Activated CD8-positive, alpha-beta memory T cell treated with anti-CD3 and anti-CD28 coated beads, Interleukin-2, amount 10 ng/mL, durations not matched to agents 7 days and 5 days (primary cell): ENCODE measurements around the gene USP46. TPM values are rescaled to one million over a fixed set of nuclear protein-coding genes. Genes with fewer than 3 reads are reported as not detected.
A peak's percentile ranks its signal among the peaks of the same experiment; 100 is the strongest.

Source experiments
- ATAC-seq: fragments of 150-1000 bp; cut with Tn5 transposase; one replicate; pipeline ENCODE4 v1.10.0; 2021; ENCODE audit warnings: moderate library complexity
- CTCF ChIA-PET: fragments of 350-600 bp; sonication (Branson Sonifier 250); formaldehyde crosslinking; loops from one replicate; lab custom pipeline; 2021; ENCODE audit warnings: antibody characterized with exemption; lab: Charles Lee
- DNase-seq: peaks from one replicate; pipeline ENCODE4 v3.0.0-alpha.2; 2020
- H3K27ac Mint-ChIP-seq: one replicate; pipeline ENCODE4 v1.8.0; 2021; ENCODE audit warnings: mild to moderate bottlenecking, mixed read lengths
- H3K27me3 Mint-ChIP-seq: one replicate; pipeline ENCODE4 v1.8.0; 2021; ENCODE audit warnings: mixed read lengths
- H3K36me3 Mint-ChIP-seq: one replicate; pipeline ENCODE4 v1.8.0; 2021; ENCODE audit warnings: mild to moderate bottlenecking, mixed read lengths
- H3K4me1 Mint-ChIP-seq: one replicate; pipeline ENCODE4 v1.8.0; 2021; ENCODE audit warnings: mixed read lengths
- H3K4me3 Mint-ChIP-seq: one replicate; pipeline ENCODE4 v1.8.0; 2021; ENCODE audit warnings: mild to moderate bottlenecking, moderate library complexity, mixed read lengths
- H3K9me3 Mint-ChIP-seq: one replicate; pipeline ENCODE4 v1.8.0; 2022; ENCODE audit warnings: low read depth, mixed read lengths
- total RNA-seq, 2 experiments: library from RNA; stranded (reverse); gene quantifications; one replicate each; pipeline ENCODE4 v1.2.3, GENCODE V29; 2021

USP46 gene
- total RNA-seq, 2 experiments from 2014 or later: 7.7 to 12.9 TPM

- Mint-ChIP-seq H3K9me3 (peaks cover 9% of the 10 kb centered on the region), H3K27ac (no peak overlapping the region), H3K4me1 (peaks cover 31% of the 10 kb centered on the region), H3K36me3 (peaks cover 19% of the 10 kb centered on the region), H3K27me3 (peaks cover 5% of the 10 kb centered on the region), H3K4me3 (no peak overlapping the region)
- no peak for ATAC-seq
- no peak for DNase-seq
- CTCF ChIA-PET: no interaction called here
These were observed 12.4 kb downstream of the USP46 start for GRCh38 chr4:52646741-52647140.

DNA sequence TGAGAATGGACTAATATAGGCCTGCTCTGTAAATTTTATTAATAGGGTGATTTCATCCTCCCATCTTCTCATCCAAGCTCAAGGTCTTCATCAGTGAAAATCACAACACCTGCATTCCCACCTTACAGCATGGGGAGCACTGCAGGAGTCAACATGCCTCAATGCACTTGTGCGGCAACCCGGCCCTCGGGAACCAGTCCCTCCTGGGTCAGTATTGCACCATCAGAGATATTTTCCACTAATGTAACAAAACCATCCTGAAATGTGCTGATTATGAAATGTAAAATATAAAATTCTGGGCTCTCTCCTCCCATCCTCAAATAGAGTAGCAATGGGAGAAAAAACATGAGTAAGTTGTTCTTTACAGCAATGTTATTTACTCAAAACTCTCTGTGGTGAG lies 13.0 kb downstream of the USP46 start:
- Mint-ChIP-seq H3K27me3 (peaks cover 5% of the 10 kb centered on the region), H3K27ac (no peak overlapping the region), H3K36me3 (peaks cover 18% of the 10 kb centered on the region), H3K9me3 (peaks cover 9% of the 10 kb centered on the region), H3K4me1 (peaks cover 35% of the 10 kb centered on the region), H3K4me3 (no peak overlapping the region)
- CTCF ChIA-PET: no interaction called here
- DNase-seq: no peak
- no peak for ATAC-seq

GRCh38 chr4:52645300-52645699 lies 13.8 kb downstream of the USP46 start:
- no peak overlapping the region for H3K4me3 Mint-ChIP-seq
- peaks cover 37% of the 10 kb centered on the region for H3K4me1 Mint-ChIP-seq
- CTCF ChIA-PET: no interaction called here

GRCh38 chr4:52643785-52644244 lies 15.3 kb downstream of the USP46 start:
- CTCF ChIA-PET: no interaction called here
- no peak overlapping the region for H3K27ac Mint-ChIP-seq
- H3K9me3 Mint-ChIP-seq: peaks cover 2% of the 10 kb centered on the region
- H3K27me3 Mint-ChIP-seq: peaks cover 5% of the 10 kb centered on the region
- peaks cover 2% of the 10 kb centered on the region for H3K36me3 Mint-ChIP-seq
- no peak overlapping the region for H3K4me3 Mint-ChIP-seq
- DNase-seq (no peak), ATAC-seq (no peak)
- H3K4me1 Mint-ChIP-seq: peaks cover 25% of the 10 kb centered on the region

More at GRCh38 chr4:52645300-52645699, 13.8 kb downstream of the USP46 start:
- ATAC-seq (no peak), DNase-seq (no peak)
- peaks cover 9% of the 10 kb centered on the region for H3K9me3 Mint-ChIP-seq
- peaks cover 5% of the 10 kb centered on the region for H3K27me3 Mint-ChIP-seq
- peaks cover 17% of the 10 kb centered on the region for H3K36me3 Mint-ChIP-seq
- H3K27ac Mint-ChIP-seq: no peak overlapping the region

- DNase-seq (no peak), ATAC-seq (no peak)
- peaks cover 5% of the 10 kb centered on the region for H3K27me3 Mint-ChIP-seq
- H3K27ac Mint-ChIP-seq: no peak overlapping the region
- H3K9me3 Mint-ChIP-seq: no peaks in the 10 kb centered on the region
- peaks cover 22% of the 10 kb centered on the region for H3K4me1 Mint-ChIP-seq
- CTCF ChIA-PET: no interaction called here
- H3K36me3 Mint-ChIP-seq: peaks cover 2% of the 10 kb centered on the region
- H3K4me3 Mint-ChIP-seq: no peak overlapping the region
These were observed 15.9 kb downstream of the USP46 start for GRCh38 chr4:52643190-52643589.

DNA sequence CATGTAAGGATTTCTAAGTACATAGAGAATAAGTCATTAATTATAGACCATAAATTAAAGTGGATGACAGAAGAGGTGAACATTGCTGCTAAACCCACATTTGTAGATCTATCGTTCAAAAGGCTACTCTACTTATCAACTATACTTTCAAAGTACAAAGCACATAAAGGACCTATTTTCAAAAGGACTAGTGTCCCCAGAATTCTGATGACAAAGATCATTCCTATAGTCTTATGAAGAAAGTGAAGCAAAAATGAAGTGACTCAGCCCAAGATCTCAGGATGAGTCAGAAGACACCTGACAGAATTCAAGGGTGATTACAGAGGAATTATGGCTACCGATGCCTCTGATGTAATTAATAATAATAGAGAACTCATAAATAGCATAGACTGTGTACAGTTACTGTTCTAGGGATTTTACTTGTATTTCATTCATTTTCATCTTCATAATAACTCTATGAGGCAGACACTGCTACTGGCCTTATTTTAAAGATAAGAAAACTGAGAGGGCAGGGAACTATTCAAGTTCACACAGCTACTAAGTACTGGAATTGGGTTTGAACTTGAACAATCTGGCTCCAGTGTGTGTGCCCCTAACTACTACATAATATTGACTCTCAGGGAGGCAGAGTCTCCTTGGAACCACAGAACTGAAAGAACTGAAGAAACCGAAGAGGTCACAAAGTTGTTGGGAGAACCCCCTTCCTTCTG lies 17.1 kb downstream of the USP46 start:
- CTCF ChIA-PET: no interaction called here
- Mint-ChIP-seq H3K9me3 (no peaks in the 10 kb centered on the region), H3K27me3 (peaks cover 5% of the 10 kb centered on the region), H3K4me3 (no peak overlapping the region), H3K36me3 (peaks cover 2% of the 10 kb centered on the region), H3K4me1 (peaks cover 27% of the 10 kb centered on the region), H3K27ac (no peak overlapping the region)
- DNase-seq (no peak), ATAC-seq (peak; percentile 66)

GRCh38 chr4:52640808-52641565 lies 18.1 kb downstream of the USP46 start:
- H3K9me3 Mint-ChIP-seq: no peaks in the 10 kb centered on the region
- peaks cover 27% of the 10 kb centered on the region for H3K4me1 Mint-ChIP-seq
- no peaks in the 10 kb centered on the region for H3K36me3 Mint-ChIP-seq
- ATAC-seq: no peak
- no peak overlapping the region for H3K27ac Mint-ChIP-seq
- CTCF ChIA-PET: interaction anchor here (0.7 kb wide), 1 partner anchor 95 kb away, joined by 3 read pairs; no protein-coding TSS in a partner anchor
- H3K4me3 Mint-ChIP-seq: no peak overlapping the region
- H3K27me3 Mint-ChIP-seq: peaks cover 5% of the 10 kb centered on the region
- DNase-seq: no peak

GRCh38 chr4:52638717-52639116 lies 20.4 kb downstream of the USP46 start:
- peaks cover 29% of the 10 kb centered on the region for H3K4me1 Mint-ChIP-seq
- H3K36me3 Mint-ChIP-seq: no peaks in the 10 kb centered on the region
- H3K27me3 Mint-ChIP-seq: peaks cover 5% of the 10 kb centered on the region
- CTCF ChIA-PET: interaction anchor here (1.3 kb wide), 1 partner anchor 51 kb away, joined by 3 read pairs; no protein-coding TSS in a partner anchor
- ATAC-seq (no peak), DNase-seq (no peak)
- no peaks in the 10 kb centered on the region for H3K9me3 Mint-ChIP-seq
- no peak overlapping the region for H3K4me3 Mint-ChIP-seq
- H3K27ac Mint-ChIP-seq: no peak overlapping the region

- no peaks in the 10 kb centered on the region for H3K36me3 Mint-ChIP-seq
- DNase-seq: no peak
- peaks cover 20% of the 10 kb centered on the region for H3K4me1 Mint-ChIP-seq
- CTCF ChIA-PET: no interaction called here
- no peak overlapping the region for H3K4me3 Mint-ChIP-seq
- no peaks in the 10 kb centered on the region for H3K9me3 Mint-ChIP-seq
- no peak for ATAC-seq
- H3K27me3 Mint-ChIP-seq: no peaks in the 10 kb centered on the region
- H3K27ac Mint-ChIP-seq: no peak overlapping the region
These were observed 22.0 kb downstream of the USP46 start for GRCh38 chr4:52637116-52637515.

GRCh38 chr4:52635560-52635959 lies 23.5 kb downstream of the USP46 start:
- no peaks in the 10 kb centered on the region for H3K9me3 Mint-ChIP-seq
- H3K27ac Mint-ChIP-seq: no peak overlapping the region
- H3K36me3 Mint-ChIP-seq: no peaks in the 10 kb centered on the region
- no peaks in the 10 kb centered on the region for H3K27me3 Mint-ChIP-seq
- peaks cover 7% of the 10 kb centered on the region for H3K4me1 Mint-ChIP-seq
- H3K4me3 Mint-ChIP-seq: no peak overlapping the region
- ATAC-seq: no peak
- no peak for DNase-seq
- CTCF ChIA-PET: no interaction called here

DNA sequence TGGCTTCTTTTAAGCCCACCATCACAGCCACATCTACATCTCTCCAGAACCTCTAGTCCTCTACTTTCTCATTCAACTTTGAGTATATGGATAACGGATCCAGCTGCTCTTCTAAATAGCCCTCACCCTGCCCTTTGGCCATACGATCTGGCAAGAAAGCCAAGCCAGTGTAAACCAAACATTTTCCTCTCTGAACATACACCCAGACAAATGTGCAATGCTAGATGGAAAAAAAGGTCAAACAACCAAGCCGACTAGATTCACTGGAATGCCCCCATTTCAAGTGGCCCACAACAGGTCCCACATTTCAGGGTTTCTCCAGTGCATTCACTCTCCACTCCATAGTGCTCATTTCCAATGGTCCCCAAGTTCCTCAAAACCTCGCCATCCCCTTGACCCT lies 24.0 kb downstream of the USP46 start:
- H3K27me3 Mint-ChIP-seq: no peaks in the 10 kb centered on the region
- H3K9me3 Mint-ChIP-seq: no peaks in the 10 kb centered on the region
- peaks cover 7% of the 10 kb centered on the region for H3K4me1 Mint-ChIP-seq
- DNase-seq (no peak), ATAC-seq (no peak)
- H3K4me3 Mint-ChIP-seq: no peak overlapping the region
- H3K36me3 Mint-ChIP-seq: no peaks in the 10 kb centered on the region
- CTCF ChIA-PET: no interaction called here
- H3K27ac Mint-ChIP-seq: no peak overlapping the region

- H3K9me3 Mint-ChIP-seq: no peaks in the 10 kb centered on the region
- ATAC-seq: no peak
- no peaks in the 10 kb centered on the region for H3K36me3 Mint-ChIP-seq
- no peak overlapping the region for H3K27ac Mint-ChIP-seq
- H3K27me3 Mint-ChIP-seq: no peaks in the 10 kb centered on the region
- DNase-seq: no peak
- peaks cover 7% of the 10 kb centered on the region for H3K4me1 Mint-ChIP-seq
- CTCF ChIA-PET: no interaction called here
- H3K4me3 Mint-ChIP-seq: no peak overlapping the region
These were observed 25.3 kb downstream of the USP46 start for GRCh38 chr4:52633846-52634245.

GRCh38 chr4:52628974-52629373 lies 30.1 kb downstream of the USP46 start:
- Mint-ChIP-seq H3K9me3 (no peaks in the 10 kb centered on the region), H3K27me3 (no peaks in the 10 kb centered on the region), H3K4me1 (no peaks in the 10 kb centered on the region), H3K36me3 (peaks cover 11% of the 10 kb centered on the region), H3K4me3 (no peak overlapping the region), H3K27ac (no peak overlapping the region)
- ATAC-seq (no peak), DNase-seq (no peak)
- CTCF ChIA-PET: no interaction called here

- H3K9me3 Mint-ChIP-seq: no peaks in the 10 kb centered on the region
- peaks cover 11% of the 10 kb centered on the region for H3K36me3 Mint-ChIP-seq
- no peak overlapping the region for H3K27ac Mint-ChIP-seq
- ATAC-seq (no peak), DNase-seq (no peak)
- no peaks in the 10 kb centered on the region for H3K27me3 Mint-ChIP-seq
- no peak overlapping the region for H3K4me3 Mint-ChIP-seq
- CTCF ChIA-PET: no interaction called here
- no peaks in the 10 kb centered on the region for H3K4me1 Mint-ChIP-seq
These were observed 30.6 kb downstream of the USP46 start for GRCh38 chr4:52628543-52628942.
